Stimulated activated CD4-positive, alpha-beta T cell treated with anti-CD3 and anti-CD28 coated beads, TNF-alpha, amount 100 ng/mL, for 24 hours (primary cell): ENCODE results near the gene SULT6B1.
"Not testable (repeated sequence)": the region's sequence is repeated elsewhere in the genome, so short reads cannot be mapped to it uniquely, and the experiment has no call there.

Experiments
- DNase-seq, 3 experiments: peaks; one replicate each; pipeline ENCODE4 v3.0.0-alpha.2; 2020; ENCODE audit warnings: low read depth in 3 of 3

SULT6B1 gene, protein sequence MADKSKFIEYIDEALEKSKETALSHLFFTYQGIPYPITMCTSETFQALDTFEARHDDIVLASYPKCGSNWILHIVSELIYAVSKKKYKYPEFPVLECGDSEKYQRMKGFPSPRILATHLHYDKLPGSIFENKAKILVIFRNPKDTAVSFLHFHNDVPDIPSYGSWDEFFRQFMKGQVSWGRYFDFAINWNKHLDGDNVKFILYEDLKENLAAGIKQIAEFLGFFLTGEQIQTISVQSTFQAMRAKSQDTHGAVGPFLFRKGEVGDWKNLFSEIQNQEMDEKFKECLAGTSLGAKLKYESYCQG

DNA sequence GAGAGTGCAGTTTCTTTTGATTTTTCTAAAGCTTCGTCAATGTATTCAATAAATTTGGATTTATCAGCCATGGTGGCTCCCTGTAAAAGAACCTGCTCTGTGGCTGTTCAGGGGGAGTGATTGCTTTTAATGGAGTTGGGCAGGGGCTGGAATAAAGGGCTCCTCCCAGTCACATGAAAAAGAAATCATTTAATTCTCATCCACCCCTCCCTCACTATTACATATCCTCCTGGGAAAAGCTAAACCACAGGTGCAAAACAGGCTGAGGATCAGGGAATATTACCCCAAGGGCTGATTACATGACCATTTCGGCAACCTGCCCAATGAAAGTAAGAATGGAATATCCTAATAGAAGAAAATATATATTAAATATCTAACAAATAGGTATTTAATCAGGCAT lies at the start of gene SULT6B1:
SULT6B1 (minus strand) TSS at position 101 of the 400 bp plus-strand sequence; CDS start at position 71, 30 bp downstream.
- no peak for DNase-seq

GRCh38 chr2:37232131-37232933 lies 43.9 kb upstream of the SULT6B1 start:
- DNase-seq, result no peak

DNA sequence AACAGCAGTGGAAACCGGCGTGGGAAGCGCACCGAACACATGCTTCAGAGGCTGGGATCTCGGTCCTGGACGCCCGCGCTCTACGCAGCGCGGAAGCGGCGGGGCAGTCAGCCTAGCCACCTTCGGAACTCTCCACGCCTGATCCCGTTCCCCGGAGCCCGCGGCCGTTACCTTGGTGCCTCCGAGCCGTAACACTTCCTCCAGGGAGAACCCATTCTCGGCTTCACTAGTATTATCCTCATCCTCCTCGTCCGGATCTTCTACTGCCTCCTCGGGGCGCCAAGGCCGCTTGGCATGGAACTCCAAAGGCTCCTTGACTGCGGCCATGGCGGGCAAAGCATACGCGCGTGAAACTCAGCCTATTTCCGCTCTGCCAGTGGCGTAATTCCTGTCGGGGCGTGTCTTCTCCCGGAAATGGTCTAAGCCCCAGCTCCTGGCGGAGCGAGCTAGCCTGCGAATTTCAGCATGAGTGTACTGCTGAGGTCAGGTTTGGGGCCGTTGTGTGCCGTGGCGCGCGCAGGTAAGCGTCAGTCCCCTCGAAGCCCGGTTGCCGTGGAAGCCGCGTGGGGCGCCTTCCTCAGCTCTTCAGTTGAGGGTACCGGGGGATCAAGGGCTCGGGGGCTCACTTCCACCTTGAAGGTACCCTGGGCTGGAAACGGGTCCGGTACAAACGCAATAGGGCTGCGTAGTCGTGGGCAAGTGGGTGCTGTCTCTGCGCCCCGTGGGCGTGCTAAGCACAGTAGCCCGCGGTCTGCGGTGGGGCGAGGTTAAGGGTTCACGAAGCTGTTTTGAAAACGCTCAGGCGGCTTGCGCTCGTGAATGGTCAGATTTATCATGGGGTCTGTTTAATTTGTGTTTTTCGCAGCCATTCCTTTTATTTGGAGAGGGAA lies 43.0 kb upstream of the SULT6B1 start, which contains the start of the genes CEBPZ and NDUFAF7:
CEBPZ (minus strand) TSS at position 356 of the 890 bp plus-strand sequence; CDS start at position 327, 29 bp downstream.
NDUFAF7 (plus strand) TSS at position 418 of the 890 bp plus-strand sequence; CDS start at position 466, 48 bp downstream.
- peak; percentile 76 to 91 (median 87) for DNase-seq

GRCh38 chr2:37230581-37230980 lies 42.1 kb upstream of the SULT6B1 start:
- DNase-seq, result no peak

- no peak for DNase-seq
These were observed 40.3 kb upstream of the SULT6B1 start for GRCh38 chr2:37228788-37229187.

DNA sequence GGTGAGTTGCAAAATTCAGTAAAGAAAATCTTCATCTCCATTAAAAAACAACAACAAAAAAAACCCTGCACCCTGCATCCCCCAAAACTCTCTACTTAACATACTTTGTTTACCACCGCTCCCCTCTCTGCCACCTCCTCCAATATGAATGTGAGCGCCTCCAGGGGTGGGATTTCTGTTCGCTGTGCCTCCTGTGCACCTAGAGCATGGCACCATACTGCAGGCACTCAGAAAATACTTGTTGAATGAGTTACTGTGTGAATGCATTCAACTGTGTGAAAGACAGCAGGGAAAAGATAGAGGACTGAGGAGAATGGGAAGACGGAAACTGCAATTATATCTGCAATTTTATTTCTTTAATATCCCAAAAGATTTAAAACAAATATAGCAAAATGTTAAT lies 38.4 kb upstream of the SULT6B1 start:
- no peak for DNase-seq

GRCh38 chr2:37225129-37225528 lies 36.7 kb upstream of the SULT6B1 start:
- DNase-seq, result not testable (repeated sequence)

GRCh38 chr2:37224063-37224462 lies 35.6 kb upstream of the SULT6B1 start:
- no peak for DNase-seq

DNA sequence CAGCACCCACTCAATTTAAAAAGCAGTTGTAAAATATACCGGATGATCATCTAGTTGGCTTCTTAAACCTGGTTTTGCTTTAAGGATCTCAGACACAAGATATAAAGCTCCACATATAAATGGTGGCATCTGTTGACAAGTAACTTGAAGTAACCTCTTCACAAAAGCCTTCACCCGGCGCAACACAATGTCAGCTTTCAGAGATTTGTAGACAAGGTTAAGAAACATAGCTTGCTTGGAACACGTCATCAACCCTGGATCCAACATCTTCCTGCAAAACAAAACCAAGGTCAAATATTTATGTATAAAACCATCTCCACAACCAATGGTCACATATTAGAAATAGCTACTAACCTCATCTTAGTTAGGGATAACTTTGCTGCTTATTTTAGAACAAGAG lies 34.7 kb upstream of the SULT6B1 start:
- no peak for DNase-seq

DNA sequence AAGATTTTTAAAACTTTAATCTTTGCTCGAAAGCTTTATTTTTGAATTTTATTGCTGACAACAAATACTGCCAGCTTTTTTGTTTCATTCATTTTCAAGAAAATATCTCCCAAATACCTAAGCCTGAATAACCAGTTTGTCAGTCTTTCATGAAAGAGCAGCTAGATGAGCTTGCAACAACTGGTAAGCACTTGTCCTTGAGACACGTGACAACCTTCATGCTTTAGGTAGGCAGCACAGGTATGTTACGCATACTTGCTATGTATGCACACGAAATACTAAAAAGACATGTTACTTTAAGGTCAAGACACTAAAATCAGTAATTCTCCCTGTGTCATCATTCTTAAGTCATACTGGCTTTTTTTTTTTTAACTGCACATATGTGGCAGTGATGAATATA lies 30.6 kb upstream of the SULT6B1 start:
- DNase-seq, result no peak

DNA sequence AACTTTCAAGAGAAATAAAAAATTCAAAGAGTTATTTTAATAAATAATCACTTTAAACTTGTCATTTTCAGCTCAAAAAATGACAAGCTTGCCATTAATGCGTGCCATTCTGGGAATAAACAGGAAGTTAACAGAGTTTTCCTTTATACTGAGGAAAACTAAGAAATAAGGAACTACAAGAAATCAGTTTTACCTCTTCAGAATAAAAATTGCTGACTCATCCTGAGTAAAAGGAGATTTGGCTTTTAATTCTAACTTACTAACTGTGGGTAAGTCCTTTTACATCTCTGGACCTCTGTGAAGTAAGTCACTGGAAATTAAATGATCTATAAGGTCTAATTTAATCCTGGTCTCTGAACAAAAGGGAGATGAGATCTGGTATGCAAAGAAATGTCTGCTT lies 26.8 kb upstream of the SULT6B1 start:
- no peak for DNase-seq

DNA sequence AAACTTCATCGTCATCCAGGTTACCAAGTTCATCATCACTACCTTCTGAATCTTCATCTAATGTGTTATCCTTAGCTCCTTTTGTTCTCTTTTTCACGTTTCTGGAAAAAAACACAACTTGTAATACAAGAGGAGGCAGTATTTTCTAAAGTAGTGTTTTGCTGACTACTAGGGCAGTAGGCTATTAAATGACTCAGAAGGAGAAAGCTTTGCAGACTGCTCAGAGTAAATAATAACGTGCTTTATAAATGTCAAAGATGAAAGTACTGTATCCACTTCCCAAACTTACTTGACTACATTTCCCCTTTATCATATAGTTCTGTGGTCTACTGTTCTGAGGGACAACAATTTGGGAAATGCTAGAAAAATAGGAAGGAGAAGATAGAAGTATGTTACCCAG lies 23.5 kb upstream of the SULT6B1 start:
- no peak for DNase-seq

DNA sequence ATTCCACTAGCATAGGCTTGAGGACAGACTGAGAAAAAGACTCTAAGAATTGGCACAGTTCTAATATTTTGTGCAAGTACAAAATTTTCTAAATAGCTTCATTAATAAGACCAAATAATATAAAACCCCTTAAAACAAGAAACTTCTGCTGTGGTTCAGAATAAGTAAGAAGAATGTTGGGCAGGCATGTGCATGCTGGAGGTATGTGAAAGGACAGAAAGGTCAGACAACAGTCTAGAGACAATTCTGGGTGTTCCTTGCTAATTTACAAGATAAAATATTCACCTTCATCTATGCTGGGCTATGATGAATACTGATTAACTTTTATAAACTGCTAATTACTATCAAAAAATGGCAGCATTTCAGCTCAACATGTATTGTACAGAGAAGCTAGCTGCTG lies 22.7 kb upstream of the SULT6B1 start:
- no peak for DNase-seq

DNA sequence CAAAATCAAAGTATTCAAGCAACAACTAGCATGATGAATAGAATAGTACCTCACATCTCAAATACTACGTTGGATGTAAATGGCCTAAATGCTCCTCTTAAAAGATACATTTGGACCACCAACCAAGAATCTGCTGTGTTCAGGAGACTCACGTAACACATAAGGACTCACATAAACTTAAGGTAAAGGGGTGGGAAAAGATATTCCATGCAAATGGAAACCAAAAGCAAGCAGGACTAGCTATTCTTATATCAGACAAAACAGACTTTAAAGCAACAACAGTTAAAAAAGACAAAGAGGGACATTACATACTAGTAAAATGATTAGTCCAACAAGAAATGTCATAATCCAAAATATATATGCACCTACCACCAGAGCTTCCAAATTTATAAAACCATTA lies 18.3 kb upstream of the SULT6B1 start:
- not testable (repeated sequence) for DNase-seq

DNA sequence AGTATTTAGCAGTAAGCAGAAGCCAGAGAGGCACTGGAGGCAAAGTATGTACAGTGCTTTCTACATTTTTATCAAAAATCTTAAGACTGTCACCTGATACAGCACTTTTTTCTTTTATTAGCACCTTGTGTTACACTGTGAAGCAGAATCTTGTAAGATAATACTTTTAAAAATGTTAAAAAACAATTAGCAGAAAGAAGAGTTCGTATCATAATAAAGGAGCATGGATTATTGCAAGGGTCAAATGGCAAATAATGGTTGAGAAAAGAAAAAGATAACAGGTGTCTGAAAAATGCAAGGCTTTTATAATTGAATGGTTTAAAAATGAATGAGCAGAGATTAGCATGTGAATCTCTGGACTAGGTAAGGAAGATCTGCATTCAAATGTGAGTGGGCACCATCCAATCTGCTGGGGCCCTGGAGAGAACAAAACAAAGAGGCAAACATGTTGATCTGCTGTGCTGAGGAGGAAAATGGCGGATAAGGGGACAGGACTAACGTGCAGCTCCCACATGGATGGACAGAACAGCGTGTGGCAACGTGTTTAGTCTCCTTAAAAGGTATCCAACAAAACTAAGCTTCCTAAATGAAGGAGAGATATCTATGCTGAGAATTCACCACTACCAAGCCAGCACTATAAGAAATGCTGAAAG lies 17.3 kb upstream of the SULT6B1 start:
- no peak for DNase-seq

GRCh38 chr2:37205071-37205661 lies 16.7 kb upstream of the SULT6B1 start:
- DNase-seq, result not testable (repeated sequence)

DNA sequence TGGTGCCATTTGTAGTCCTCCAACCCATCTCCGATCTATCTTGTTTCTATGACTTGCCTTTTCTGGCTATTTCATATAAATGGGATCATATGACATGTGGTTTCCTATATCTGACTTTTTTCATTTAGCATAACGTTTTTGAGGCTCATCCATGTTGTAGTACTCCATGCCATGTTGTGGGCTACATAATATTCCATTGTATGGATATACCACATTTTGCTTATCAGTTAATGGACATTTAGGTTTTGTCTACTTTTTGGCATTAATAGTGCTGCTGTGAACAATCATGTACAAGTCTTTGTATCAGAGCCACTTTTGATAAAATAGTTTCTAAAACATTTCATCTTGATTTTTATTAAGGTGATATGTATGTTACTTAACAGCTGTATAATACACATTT lies 15.2 kb upstream of the SULT6B1 start:
- DNase-seq, result no peak

- DNase-seq, result no peak
These were observed 13.3 kb upstream of the SULT6B1 start for GRCh38 chr2:37201766-37202165.

DNA sequence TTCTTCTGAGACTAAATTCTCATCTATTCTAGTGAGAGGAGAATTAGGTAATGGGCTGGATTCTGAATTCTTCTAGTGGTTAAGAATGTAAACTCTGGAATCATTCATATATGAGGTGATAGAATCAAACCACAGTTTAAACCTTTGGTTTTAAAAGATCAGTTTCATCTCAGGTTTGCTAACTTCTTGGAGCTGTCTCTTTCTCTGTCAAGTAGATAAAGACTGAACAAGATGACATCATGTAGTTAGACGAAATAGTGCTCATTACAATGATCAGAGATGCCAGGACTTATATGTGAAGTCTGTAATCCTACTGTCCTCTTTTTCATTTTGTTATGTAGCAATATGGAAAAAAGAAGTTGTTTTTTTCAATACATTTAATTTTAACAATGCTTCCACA lies 12.7 kb upstream of the SULT6B1 start:
- no peak for DNase-seq

DNA sequence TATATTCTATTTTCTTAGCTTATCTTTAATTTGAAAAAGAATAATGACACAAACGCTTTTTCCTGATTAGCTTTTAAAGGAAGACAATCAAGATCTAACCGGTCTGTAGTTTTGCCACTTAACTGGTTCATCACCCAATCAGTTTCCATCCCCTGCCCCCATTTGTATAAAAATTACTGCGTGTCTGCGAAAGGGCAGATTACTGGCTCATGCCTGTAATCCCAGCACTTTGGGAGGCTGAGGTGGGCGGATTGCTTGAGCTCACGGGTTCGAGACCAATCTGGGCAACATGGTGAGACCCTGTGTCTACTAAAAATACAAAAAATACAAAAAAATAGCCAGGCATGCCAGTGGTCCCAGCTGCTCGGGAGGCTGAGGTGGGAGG lies 10.2 kb upstream of the SULT6B1 start:
- no peak for DNase-seq
